Stimulated activated CD8-positive, alpha-beta memory T cell treated with anti-CD3 and anti-CD28 coated beads, Interleukin-7, amount 100 ng/mL, for 48 hours (primary cell): ENCODE data around the gene YOD1.

Experiments
- DNase-seq, 2 donors: peaks; one replicate each; pipeline ENCODE4 v3.0.0-alpha.2; 2020; ENCODE audit warnings: low read depth in 1 of 2; ENCODE audit errors: extremely low read depth in 1 of 2

Gene YOD1

GRCh38 chr1:207028884-207029650 lies 21.9 kb downstream of the YOD1 start:
- DNase-seq, result no peak

DNA sequence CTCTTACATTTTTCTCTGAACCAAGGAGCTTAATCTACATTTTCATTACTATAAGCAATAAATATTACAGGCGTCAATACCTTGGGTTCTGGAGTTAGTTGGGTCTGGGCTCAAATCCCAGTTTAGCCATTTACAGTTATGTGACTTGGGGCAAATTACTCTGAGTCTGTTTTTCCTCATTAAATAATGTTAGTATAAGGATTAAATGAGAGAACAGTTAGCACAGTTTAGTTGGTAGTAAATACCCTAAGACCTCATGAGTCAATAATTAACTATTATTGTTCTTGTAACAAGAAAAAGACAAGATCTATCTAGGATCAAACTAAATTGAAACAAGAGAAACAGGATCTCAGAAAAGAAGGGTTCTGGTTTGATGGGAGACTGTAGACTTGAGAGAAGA lies 23.1 kb downstream of the YOD1 start:
- DNase-seq, result no peak

GRCh38 chr1:207027206-207027777 lies 23.7 kb downstream of the YOD1 start:
- no peak for DNase-seq

DNA sequence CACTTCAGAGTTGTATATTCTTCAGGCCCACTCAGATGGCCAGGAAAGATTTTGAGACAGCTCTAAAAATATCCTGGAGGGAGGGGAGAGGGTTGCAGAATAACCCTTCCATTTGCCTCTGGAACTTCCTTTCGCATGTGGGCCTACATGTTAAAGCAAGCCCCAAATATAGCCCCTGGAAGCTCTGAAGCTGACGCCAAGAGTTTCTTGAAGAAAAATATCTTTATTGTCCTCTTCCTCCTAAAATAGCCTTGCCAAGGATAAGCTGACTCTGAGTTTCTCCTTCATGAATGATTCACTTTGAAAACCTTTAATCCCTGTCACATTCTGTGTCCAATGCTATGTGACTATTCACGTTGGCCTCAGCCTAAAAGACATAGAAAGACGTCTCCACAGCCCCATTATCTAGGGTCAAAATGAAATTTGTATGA lies 24.9 kb downstream of the YOD1 start:
- DNase-seq, result no peak

GRCh38 chr1:207025146-207025880 lies 25.7 kb downstream of the YOD1 start:
- DNase-seq, result no peak

DNA sequence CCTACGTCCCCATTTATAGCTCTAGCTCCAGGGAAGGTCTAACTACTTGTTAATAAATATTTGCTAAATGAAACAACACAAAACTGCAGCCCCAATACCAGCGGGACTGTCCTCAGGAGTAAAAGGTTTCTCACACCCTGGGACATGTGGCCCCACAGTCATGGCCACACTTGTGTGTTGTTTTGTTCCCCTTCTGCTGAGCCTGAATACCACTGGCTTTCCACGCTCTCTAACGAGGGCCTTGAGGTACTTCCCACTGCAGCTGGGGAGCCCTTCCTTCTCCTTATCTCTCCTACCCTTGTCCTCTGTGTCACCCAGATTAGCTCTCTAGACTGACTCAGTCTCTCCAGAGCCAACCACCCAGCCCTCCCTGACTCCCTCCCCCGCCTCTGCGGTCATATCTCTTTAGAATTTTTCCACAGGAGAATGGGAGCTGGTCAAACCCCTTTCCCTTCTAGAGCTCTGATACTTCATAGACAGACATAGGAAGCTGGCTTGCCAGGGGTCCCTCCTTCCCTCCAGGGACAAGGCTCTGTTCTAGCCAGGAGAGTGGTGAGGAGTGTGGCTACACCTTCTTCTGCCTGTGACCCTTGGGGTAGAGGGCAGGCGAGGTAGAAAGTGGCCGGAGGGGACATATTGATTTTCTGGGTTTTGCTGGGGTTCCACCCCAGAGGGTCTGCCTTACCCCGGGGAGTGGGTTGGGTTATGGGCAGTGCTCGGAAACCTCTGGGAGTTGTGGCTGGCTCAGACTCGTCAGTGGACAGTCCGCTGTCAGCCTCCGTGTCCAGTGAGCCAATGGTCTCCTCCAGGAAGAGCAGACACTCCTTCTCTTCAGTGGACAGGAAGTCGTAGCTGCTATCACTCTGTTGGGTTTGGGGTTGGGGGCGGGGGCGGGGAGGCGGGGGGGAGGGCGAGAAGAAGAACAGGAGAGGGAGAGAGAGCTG lies 26.5 kb downstream of the YOD1 start:
- peak in 1 of 2 donors; percentile 7 for DNase-seq

GRCh38 chr1:207022996-207023679 lies 27.9 kb downstream of the YOD1 start:
- no peak for DNase-seq

- no peak for DNase-seq
These were observed 29.0 kb downstream of the YOD1 start for GRCh38 chr1:207021876-207022596.

- DNase-seq, result no peak
These were observed 29.7 kb downstream of the YOD1 start for GRCh38 chr1:207021139-207021861.

- no peak for DNase-seq
These were observed 30.3 kb downstream of the YOD1 start for GRCh38 chr1:207020709-207021107.

DNA sequence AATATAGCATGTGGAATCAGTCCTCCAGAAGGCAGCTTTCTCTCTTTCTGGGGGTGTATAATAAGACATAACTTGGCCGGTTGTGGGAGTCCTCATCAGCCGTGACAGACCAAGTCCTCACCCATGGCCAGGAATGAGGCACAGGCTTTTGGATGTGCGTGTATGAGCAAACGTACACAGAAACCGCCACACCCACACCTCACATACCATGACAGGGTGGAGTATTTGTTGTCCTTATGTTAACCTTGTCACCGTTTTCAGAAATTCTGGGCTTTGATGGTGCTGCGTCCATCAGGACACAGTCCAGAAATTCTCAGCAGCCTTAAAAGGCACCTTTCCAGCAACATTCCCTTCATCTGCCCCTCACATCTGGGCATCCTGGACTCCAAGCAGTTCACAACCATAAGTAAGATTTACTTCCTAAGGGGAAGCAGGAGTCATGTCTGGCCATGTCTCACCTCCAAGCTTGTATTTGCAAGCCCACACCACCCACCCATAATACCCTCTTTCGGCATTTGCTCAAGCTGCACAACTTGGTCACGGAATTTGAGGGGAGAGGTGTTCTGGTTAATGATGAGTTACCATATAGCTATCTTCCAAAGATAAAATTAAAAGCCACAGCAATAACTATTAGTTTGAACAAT lies 30.8 kb downstream of the YOD1 start:
- no peak for DNase-seq

GRCh38 chr1:207019661-207020060 lies 31.3 kb downstream of the YOD1 start:
- DNase-seq, result no peak

DNA sequence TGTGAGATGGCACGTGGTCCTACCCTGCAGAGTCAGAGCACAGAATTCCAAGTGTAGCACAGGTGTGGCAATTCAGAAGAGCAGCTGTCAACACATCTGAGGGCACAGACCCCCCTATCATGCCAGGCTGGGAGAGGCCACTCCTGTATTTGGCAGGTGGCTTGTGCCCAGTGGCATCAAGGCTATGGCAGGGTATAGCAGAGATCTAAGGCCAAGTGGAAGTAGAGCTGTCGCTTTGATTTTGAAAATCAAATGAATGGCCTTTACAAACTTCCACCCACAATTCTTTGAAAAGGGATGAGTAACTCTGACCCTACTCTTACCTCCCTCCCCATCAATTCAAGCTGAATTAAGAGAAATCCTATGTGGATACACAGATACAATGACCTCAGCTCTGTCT lies 31.8 kb downstream of the YOD1 start:
- no peak for DNase-seq

- no peak for DNase-seq
These were observed 32.3 kb downstream of the YOD1 start for GRCh38 chr1:207018707-207019106.

- DNase-seq, result no peak
These were observed 33.1 kb downstream of the YOD1 start for GRCh38 chr1:207017615-207018559.

- DNase-seq, result no peak
These were observed 35.2 kb downstream of the YOD1 start for GRCh38 chr1:207015791-207016190.

DNA sequence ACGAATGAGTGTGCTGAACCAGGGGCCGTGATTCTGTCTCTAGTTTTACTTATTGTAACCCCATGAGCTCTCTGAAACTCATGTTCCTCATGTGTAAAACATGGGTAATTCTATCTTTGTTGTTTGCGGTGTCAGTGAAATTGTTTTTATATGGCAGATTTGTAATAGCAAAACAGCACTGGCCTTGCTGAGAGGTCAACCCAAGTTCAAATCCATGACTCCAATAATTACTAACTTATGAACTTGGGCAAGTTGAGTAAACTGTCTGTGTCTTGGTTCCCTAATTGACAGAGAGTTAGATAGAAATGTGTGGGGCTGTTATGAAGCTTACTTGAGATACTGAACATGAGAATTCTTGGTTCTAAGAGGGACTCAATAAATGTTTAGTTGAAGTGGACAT lies 36.3 kb downstream of the YOD1 start:
- DNase-seq, result no peak
